GM19043 (cell line): ENCODE data around the gene ENO1.
"Not testable (repeated sequence)": the region's sequence is repeated elsewhere in the genome, so short reads cannot be mapped to it uniquely, and the experiment has no call there.

Experiments used
- ATAC-seq: cut with Tn5 transposase; IDR thresholded peaks from one replicate; pipeline ENCODE4 v1.9.1; 2021; ENCODE audit warnings: low read depth; ENCODE audit not compliant: unreplicated experiment

The ENO1 gene

GRCh38 chr1:8878448-8878697, at the start of gene ENO1:
TSS of gene ENO1 (minus strand) at chr1:8878686. CDS start at chr1:8874908, 3,778 bp downstream.
- no peak for ATAC-seq

- no peak for ATAC-seq
Measured at GRCh38 chr1:8926707-8927694, 48.5 kb upstream of the ENO1 start.

GRCh38 chr1:8925960-8926359, 47.5 kb upstream of the ENO1 start:
- ATAC-seq = no peak

GRCh38 chr1:8925406-8925805, 46.9 kb upstream of the ENO1 start:
- ATAC-seq = no peak

- ATAC-seq = no peak
Measured at GRCh38 chr1:8922962-8923361, 44.5 kb upstream of the ENO1 start.

GRCh38 chr1:8917536-8917935, 39.0 kb upstream of the ENO1 start:
- ATAC-seq = not testable (repeated sequence)

- ATAC-seq = no peak
Measured at GRCh38 chr1:8915446-8915845, 37.0 kb upstream of the ENO1 start.

- no peak for ATAC-seq
Measured at GRCh38 chr1:8914466-8914865, 36.0 kb upstream of the ENO1 start.

GRCh38 chr1:8913457-8913856, 35.0 kb upstream of the ENO1 start:
- ATAC-seq = no peak

GRCh38 chr1:8911416-8912309, 33.2 kb upstream of the ENO1 start:
- no peak for ATAC-seq

- ATAC-seq = no peak
Measured at GRCh38 chr1:8910914-8911313, 32.4 kb upstream of the ENO1 start.

GRCh38 chr1:8910331-8910730, 31.8 kb upstream of the ENO1 start:
- ATAC-seq = no peak

GRCh38 chr1:8908388-8909151, 30.1 kb upstream of the ENO1 start:
- ATAC-seq = no peak

- ATAC-seq = no peak
Measured at GRCh38 chr1:8905582-8906191, 27.2 kb upstream of the ENO1 start.

- no peak for ATAC-seq
Measured at GRCh38 chr1:8903908-8904650, 25.6 kb upstream of the ENO1 start.

GRCh38 chr1:8903410-8903809, 24.9 kb upstream of the ENO1 start:
- no peak for ATAC-seq

- no peak for ATAC-seq
Measured at GRCh38 chr1:8902765-8903164, 24.3 kb upstream of the ENO1 start.

GRCh38 chr1:8900684-8901083, 22.2 kb upstream of the ENO1 start:
- ATAC-seq = not testable (repeated sequence)

GRCh38 chr1:8899046-8899445, 20.6 kb upstream of the ENO1 start:
- ATAC-seq = no peak

GRCh38 chr1:8898418-8898817, 19.9 kb upstream of the ENO1 start:
- ATAC-seq = not testable (repeated sequence)
